GM21723 (cell line): Measurements from ENCODE around the gene CEP250.
A peak's percentile ranks its signal among the peaks of the same experiment; 100 is the strongest.

ENCODE experiments used
- ATAC-seq: cut with Tn5 transposase; IDR thresholded peaks from one replicate; pipeline ENCODE4 v1.9.1; 2021; ENCODE audit warnings: mild to moderate bottlenecking, moderate library complexity; ENCODE audit not compliant: unreplicated experiment

The CEP250 gene, protein sequence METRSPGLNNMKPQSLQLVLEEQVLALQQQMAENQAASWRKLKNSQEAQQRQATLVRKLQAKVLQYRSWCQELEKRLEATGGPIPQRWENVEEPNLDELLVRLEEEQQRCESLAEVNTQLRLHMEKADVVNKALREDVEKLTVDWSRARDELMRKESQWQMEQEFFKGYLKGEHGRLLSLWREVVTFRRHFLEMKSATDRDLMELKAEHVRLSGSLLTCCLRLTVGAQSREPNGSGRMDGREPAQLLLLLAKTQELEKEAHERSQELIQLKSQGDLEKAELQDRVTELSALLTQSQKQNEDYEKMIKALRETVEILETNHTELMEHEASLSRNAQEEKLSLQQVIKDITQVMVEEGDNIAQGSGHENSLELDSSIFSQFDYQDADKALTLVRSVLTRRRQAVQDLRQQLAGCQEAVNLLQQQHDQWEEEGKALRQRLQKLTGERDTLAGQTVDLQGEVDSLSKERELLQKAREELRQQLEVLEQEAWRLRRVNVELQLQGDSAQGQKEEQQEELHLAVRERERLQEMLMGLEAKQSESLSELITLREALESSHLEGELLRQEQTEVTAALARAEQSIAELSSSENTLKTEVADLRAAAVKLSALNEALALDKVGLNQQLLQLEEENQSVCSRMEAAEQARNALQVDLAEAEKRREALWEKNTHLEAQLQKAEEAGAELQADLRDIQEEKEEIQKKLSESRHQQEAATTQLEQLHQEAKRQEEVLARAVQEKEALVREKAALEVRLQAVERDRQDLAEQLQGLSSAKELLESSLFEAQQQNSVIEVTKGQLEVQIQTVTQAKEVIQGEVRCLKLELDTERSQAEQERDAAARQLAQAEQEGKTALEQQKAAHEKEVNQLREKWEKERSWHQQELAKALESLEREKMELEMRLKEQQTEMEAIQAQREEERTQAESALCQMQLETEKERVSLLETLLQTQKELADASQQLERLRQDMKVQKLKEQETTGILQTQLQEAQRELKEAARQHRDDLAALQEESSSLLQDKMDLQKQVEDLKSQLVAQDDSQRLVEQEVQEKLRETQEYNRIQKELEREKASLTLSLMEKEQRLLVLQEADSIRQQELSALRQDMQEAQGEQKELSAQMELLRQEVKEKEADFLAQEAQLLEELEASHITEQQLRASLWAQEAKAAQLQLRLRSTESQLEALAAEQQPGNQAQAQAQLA (N-terminal part only)

GRCh38 chr20:35454881-35455609 is at the start of gene CEP250:
TSS of gene CEP250 (plus strand) at chr20:35455598. CDS start at chr20:35462368, 6,770 bp downstream.
- peak; percentile 91 for ATAC-seq

DNA sequence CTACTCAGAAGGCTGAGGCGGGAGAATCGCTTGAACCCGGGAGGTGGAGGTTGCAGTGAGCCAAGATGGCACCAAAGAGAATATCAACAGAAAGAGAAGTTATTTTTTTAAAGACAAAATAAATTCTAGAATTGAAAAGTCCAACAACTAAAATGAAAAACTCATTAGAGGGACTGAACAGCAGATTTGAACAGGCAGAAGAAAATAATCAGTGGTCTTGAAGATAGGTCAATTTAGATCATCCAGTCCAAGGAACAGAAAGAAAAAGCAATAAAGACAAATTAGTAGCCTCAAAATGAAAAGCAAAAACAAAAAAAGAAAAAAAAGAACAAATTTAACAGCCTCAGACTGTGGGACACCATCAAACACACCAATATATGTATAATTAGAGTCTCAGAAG is 49.6 kb upstream of the CEP250 start:
- ATAC-seq = no peak

DNA sequence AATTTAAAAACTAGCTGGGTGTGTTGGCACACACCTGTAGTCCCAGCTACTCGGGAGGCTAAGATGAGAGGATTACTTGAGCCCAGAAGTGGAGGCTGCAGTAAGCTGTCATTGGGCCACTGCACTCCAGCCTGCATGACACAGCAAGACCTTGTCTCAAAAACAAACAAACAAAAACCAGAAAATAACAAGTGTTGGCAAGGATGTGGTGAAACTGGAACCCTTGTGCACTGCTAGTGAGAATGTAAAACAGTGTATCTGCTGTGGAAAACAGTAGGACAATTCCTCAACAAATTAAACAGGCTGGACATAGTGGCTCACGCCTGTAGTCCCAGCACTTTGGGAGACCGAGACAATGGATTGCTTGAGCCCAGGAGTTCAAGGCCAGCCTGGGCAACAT is 47.1 kb upstream of the CEP250 start:
- ATAC-seq = no peak

DNA sequence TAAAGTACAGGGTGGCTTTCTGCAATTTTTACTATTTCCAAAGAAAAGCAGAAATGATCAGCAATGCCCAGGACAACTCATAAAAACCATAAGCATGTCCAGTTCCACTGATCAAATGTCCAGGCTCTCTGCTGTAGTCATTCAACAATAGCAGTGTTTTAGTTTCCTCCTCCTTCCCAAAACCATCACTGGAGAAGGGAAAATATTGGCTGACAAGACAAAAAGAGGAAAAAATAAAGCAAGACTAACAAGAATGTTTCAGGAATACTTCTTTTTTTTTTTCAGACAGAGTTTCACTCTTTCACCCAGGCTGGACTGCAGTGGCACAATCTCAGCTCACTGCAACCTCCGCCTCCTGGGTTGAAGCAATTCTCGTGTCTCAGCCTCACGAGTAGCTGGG is 45.9 kb upstream of the CEP250 start:
- ATAC-seq = no peak

DNA sequence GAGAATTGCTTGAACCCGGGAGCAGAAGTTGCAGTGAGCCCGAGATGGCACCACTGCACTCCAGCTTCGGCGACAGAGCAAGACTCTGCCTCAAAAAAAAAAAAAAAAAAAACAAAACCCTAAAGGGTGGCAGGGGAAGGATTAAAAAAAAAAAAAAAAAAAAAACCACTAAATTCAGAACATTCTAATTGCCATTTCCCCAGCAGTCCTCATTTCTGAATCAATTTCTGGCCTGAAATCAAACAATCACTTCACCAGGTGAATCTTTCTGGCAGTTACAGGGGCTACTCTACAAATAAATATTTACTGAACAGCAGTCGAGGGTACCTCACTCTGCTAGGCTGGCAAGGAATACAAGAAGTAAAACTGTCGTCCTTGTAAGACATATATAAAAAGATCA is 44.8 kb upstream of the CEP250 start:
- no peak for ATAC-seq

DNA sequence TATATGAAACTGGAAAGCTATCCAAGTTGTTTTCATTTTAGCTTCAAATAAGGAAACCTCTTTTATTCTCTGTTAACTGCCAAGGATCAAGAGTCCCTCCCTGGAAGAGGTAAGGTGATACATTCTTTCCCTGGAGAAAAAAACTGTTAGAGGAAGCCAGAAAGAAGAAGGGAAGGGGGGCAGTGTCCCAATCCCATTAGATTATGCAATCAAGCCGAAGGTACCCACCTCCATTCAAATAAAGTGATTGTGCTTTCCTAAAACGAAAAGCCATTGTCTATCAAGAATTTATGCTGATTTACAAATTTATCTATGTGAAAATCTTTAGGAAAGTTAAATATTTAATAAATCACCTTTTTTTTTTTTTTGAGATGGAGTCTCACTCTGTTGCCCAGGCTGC is 34.1 kb upstream of the CEP250 start:
- no peak for ATAC-seq

DNA sequence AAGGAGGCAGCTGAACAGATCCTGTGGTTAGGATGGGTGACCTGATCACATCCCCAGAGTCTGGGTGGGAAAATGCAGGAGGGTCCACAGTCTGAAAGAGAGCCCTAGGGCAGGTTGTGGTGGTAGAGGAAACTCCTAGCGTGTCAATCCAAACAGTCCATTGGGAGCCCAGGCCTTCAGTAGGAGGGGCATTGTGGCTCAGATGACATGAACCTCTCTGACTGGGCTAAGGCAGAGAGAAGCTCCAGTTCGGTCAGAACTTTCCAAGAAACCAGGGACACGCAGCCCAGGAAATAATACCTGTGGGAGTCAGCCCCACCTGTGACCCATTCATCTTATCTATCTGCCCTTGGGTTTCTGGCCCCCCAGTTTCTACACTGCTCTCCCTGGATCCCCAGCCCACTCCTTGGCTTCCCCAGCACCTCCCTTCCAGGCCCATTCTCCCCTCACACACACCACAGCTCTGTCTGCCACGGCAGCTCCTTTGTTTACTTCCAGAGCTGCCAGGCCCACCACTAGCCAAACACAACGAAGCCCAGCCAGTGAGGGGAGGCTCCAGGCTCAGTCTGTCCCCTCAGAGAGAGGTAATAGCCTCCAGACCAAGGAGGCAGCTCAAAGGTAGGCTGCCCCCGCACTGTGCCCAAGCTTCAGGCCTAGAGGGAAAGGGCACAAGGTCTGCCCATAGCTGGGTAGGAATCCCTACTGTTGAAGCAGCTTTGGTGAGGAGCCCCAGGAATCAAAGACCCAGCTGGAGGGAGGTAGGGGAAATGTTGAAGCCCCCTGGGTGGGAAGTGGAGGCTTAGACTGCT is 23.6 kb upstream of the CEP250 start:
- ATAC-seq = no peak

DNA sequence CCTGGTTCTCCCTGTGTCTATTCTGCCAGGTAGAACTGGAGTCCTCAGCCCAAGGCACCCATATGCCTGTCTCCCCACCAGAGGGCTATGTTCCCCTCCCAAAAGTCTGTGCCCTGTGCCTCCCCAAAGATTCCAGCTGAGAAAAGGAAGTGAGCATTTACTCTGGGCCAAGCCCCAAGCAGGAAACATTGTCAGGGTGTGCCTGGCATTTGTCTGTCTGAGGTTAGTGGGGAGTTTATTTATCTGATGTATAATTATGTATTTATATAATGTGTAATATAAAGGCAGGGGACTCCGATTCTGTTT is 23.0 kb upstream of the CEP250 start:
- no peak for ATAC-seq

GRCh38 chr20:35433337-35433736 is 22.1 kb upstream of the CEP250 start:
- ATAC-seq = no peak

- no peak for ATAC-seq
Measured at GRCh38 chr20:35434085-35435005, 21.1 kb upstream of the CEP250 start.

GRCh38 chr20:35436177-35436573 is 19.2 kb upstream of the CEP250 start:
- no peak for ATAC-seq

- no peak for ATAC-seq
Measured at GRCh38 chr20:35437599-35437998, 17.8 kb upstream of the CEP250 start.

DNA sequence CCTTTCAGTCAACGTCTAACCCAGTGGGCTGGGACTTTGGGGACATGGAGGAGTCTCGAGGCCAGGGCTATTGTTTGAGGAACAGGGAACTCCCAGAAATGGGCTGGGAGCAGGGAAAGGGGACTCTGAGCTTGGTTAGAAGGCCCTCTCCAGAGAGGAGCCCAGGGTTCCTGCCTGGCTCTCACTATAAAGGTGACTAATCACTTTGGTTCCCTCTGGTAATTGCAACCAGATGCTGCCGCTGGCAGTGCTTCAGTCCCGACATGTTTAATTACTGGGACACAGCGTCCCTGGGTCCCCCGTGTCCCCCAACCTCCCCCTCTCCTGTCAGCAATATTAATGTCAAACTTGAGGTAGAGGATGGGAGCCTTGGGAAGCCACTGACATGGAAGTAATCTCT is 12.4 kb upstream of the CEP250 start:
- ATAC-seq = no peak

- ATAC-seq = no peak
Measured at GRCh38 chr20:35444226-35444625, 11.2 kb upstream of the CEP250 start.

GRCh38 chr20:35446356-35447078 is 8.9 kb upstream of the CEP250 start:
- ATAC-seq = peak; percentile 16

GRCh38 chr20:35447082-35447789 is 8.2 kb upstream of the CEP250 start:
- ATAC-seq = peak; percentile 71

- no peak for ATAC-seq
Measured at GRCh38 chr20:35448788-35449373, 6.5 kb upstream of the CEP250 start.
